GM20431 (cell line): ENCODE results near the gene PAK1.
"Not testable (repeated sequence)": the region's sequence is repeated elsewhere in the genome, so short reads cannot be mapped to it uniquely, and the experiment has no call there.

ENCODE experiments used
- in situ Hi-C: fragments of 300-500 bp; cut with MseI, MboI; formaldehyde crosslinking; loops from one replicate; pipeline ENCODE4 v1.15.0; 2020; ENCODE audit warnings: low sequenced_read_pairs; ENCODE audit not compliant: unreplicated experiment

Gene PAK1

GRCh38 chr11:77322926-77323590 lies 150.8 kb downstream of the PAK1 start:
- in situ Hi-C loops, result no loop called here

- in situ Hi-C loops, result no loop called here
Measured at GRCh38 chr11:77322506-77322905, 151.4 kb downstream of the PAK1 start.

GRCh38 chr11:77320351-77320750 lies 153.5 kb downstream of the PAK1 start:
- in situ Hi-C loops, result no loop called here

DNA sequence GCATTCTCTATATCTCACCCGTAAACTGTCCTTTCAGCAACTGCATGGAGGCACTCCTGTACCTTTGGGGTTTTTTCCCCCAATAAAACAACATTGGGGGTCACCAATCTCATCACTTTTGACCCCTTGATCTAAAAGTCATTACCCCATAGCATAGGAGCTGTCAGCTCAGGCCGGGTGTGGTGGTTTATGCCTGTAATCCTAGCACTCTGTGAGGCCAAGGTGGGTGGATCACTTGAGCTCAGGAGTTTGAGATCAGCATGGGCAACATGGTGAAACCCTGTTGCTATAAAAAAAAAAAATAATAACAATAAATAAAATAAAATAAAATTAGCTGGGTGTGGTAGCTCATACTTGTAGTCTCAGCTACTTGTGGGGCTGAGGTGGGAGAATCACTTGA lies 155.3 kb downstream of the PAK1 start:
- in situ Hi-C loops, result no loop called here

DNA sequence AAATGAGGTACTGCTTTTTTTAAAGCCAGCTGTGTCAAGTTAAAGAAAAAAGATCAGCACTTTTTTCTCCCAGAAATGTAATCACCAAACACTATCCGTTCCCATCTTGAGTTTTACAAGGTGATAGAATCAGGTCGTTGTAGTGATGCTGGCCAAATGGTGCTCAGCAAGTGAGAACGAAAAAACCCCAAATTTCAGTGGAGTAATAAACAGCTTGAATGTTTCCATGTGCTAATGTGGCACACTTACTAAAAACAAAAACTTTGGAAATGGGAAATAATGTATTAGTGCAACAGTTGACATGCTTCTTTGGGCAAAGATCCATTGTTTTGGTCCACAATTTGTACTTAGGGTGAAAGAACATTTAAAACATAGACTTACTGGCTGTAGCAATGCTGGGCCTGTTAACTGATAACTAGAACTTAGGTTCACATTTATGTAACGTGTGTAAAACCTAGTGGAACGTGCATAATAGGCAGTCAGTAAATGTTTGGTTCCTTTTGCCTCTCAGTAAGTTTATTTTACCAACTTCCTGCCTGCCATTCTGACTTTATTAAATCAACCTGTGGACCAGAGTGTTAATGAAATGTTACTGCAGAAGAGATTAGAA lies 157.1 kb downstream of the PAK1 start:
- in situ Hi-C loops, result no loop called here

- in situ Hi-C loops, result no loop called here
Measured at GRCh38 chr11:77312107-77312506, 161.8 kb downstream of the PAK1 start.

DNA sequence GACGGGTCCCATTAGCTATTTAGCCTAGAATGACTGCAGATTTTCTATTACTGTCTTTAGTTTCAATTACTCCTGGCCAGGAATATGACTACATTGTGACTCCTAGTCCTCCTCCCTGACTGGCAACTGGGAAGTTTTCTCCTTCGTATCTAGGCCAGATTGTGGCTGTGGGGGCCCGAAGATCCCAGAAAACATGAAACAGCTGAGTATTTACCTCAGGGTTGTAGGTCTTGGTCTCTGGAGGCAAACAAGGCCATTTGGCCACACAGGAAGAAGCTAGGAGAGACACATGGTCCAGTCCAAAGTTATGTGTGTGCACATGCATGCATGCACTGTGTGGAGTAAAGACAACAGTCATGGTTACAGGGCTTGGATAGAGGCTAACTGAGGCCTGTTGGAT lies 162.2 kb downstream of the PAK1 start:
- in situ Hi-C loops, result no loop called here

DNA sequence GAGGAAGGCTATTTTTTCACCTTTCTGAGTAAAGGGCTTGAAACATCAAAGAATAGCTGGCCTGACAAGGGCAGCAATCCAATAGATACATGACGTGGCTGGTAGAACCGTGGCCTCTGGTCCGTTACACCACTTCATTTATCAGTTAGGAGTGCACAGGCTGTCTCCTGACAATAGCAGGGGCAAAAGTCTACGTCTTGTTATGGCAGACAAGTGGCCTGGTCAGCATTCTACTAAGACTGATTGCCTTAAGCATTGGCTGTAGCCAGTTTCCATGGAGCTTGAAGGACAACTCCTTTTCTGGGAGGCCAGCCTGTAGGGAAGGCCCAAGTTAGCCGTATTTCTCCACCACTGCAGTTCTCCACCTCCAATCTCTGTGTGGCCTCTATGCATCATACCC lies 163.2 kb downstream of the PAK1 start:
- in situ Hi-C loops, result no loop called here

DNA sequence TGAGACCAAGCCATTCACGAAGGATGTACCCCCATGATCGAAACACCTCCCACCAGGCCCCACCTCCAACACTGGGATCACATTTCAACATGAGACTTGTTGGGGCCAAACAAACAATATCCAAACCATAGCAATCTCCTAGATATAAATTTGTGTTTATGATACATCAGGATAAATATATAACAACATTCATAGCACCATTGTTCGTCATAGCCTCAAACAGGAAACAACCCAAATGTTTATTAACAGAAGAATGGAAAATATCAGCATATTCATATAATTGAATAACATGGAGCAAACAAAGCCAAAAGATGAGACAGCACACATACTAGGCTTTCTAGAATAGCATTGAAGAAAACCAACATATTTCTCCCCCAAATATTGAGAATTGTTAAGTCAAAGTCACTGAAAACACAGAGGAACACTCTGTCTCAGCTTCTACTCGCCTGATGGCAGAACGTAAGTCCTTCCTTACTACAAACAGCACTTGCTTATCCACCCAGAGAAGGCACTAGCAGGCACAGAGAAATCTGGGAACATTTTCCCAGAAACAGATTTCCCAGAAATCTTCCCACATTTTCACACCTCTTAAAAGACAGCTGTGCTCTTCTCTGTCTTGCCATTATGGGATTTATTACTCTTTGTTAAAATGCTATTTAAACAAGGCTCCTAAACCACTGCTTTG lies 164.4 kb downstream of the PAK1 start:
- in situ Hi-C loops, result no loop called here

DNA sequence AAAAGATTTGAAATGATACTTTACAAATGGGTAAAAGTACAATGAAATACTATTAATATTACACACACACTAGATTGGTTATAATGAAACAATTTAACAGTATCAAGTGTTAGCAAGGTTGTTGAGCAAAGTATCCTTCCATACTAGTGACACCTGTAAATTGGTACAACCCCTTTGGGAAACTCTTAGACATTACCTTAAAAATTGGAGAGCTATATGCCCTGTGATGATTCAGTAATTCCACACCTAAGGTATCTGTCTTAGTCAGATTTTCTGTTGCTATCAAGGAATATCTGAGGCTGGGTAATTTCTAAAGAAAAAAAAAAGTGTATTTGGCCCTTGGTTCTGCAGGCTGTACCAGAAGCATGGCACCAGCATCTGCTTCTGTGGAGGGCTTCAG lies 165.1 kb downstream of the PAK1 start:
- in situ Hi-C loops, result no loop called here

DNA sequence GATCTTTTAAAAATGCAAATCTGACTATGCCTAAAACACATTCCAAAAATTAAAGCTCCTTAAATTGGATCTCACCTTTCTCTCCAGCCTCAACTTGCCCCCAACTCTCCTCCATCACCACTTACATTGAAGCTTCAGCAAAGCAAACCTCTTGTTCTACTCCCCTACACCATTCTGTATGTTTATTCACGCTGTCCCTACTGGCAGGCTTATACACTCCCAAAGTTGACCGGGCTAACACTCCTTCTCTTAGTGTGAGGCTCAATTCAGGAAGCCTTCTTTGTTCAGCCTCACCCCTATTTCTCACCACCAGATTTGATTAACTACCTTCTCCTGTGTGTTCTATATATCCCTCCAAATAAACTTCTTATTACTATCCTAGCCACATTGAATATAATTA lies 170.6 kb downstream of the PAK1 start:
- in situ Hi-C loops, result no loop called here

- in situ Hi-C loops, result no loop called here
Measured at GRCh38 chr11:77302752-77303151, 171.1 kb downstream of the PAK1 start.

GRCh38 chr11:77301510-77301909 lies 172.4 kb downstream of the PAK1 start, which contains the start of gene GDPD4:
TSS of gene GDPD4 (minus strand) at chr11:77301686. CDS start at chr11:77285137, 16,549 bp downstream.
- in situ Hi-C loops, result no loop called here

GRCh38 chr11:77300695-77301094 lies 173.2 kb downstream of the PAK1 start:
- in situ Hi-C loops, result no loop called here

- in situ Hi-C loops, result not testable (repeated sequence)
Measured at GRCh38 chr11:77300028-77300427, 173.9 kb downstream of the PAK1 start.

DNA sequence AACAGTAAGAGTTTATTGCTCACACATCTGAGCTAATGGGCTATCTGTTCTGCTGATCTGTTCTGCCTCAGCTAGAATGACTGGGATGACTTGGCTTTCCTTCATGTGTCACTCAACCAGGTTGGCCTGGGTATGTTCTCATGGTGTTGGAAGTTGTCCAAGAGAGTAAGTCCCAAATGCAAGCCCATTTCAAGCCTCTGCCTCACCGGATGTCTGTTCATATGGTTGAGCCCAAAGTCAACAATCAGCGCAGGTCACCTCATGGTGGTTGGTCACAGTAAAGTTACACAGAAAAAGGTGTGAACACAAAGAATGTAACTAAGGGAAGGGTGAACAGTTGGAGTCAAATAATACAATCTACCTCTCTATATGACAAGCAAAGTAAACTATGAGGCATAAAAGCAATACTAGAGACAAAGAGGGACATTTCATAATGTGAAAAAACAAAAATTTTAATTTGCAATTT lies 174.3 kb downstream of the PAK1 start:
- in situ Hi-C loops, result no loop called here

GRCh38 chr11:77294040-77294439 lies 179.9 kb downstream of the PAK1 start:
- in situ Hi-C loops, result no loop called here

DNA sequence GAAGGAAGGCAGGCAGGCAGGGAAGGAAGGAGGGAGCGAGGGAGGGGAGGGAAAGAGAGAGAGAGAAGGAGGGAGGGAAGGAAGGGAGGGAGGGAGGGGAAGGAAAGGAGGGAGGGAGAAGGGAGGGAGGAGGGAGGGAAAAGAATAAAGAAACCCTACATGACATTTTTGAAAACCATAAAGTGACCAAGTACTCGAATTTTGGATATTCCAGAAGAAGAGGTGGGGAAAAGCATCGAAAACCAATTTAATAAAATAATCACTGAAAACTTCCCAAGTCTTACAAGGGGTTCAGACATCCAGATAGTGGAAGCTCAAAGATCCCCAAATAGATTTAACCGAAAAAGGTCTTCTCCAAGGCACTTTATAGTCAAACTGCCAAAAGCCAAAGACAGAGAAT lies 184.2 kb downstream of the PAK1 start:
- in situ Hi-C loops, result no loop called here

GRCh38 chr11:77287615-77288273 lies 186.2 kb downstream of the PAK1 start:
- in situ Hi-C loops, result no loop called here

DNA sequence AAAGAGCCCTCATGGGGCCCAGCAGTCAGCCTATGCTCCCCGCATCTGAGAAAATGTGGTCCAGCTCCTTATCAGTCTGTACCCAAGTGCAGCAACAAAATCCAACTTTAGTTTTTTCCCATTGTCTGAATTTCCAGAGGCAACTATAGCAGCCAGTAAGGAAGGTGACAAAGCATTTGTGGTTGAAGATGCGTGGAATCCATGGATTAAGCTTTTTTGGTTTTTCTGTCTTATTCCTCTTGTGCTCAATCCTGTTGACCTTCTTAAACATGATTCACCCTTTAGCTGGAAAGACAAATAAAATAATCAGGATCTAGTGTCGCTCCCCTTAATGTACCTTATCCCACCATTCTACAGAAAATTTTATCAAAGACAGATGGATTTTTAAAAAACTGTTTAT lies 186.8 kb downstream of the PAK1 start:
- in situ Hi-C loops, result no loop called here
